Endodermal cell (in vitro differentiated cells): ENCODE measurements around the gene POC1A. TPM values are rescaled to one million over a fixed set of nuclear protein-coding genes. Genes with fewer than 3 reads are reported as not detected.

ENCODE experiments used
- DNase-seq: peaks from one replicate; pipeline ENCODE4 v3.0.0-alpha.2; 2017
- H3K27ac ChIP-seq: 2 replicates; pipeline ENCODE4 v1.5.1; 2013; ENCODE audit warnings: mild to moderate bottlenecking, low read depth, low read length, moderate library complexity
- H3K27me3 ChIP-seq: 2 replicates; pipeline ENCODE4 v1.6.1; 2013; ENCODE audit warnings: mild to moderate bottlenecking, low read length, moderate library complexity; ENCODE audit not compliant: insufficient read depth, control insufficient read depth, poor library complexity, severe bottlenecking
- H3K36me3 ChIP-seq: 2 replicates; pipeline ENCODE4 v1.7.0; 2013; ENCODE audit warnings: mild to moderate bottlenecking, low read length, moderate library complexity; ENCODE audit not compliant: control insufficient read depth, insufficient read depth
- H3K4me1 ChIP-seq: one replicate; pipeline ENCODE4 v1.7.0; 2013; ENCODE audit warnings: low read length; ENCODE audit not compliant: control insufficient read depth, insufficient read depth
- H3K4me3 ChIP-seq: 2 replicates; pipeline ENCODE4 v1.5.1; 2013; ENCODE audit warnings: mild to moderate bottlenecking, low read length, moderate library complexity
- H3K9ac ChIP-seq: 2 replicates; pipeline ENCODE4 v1.6.1; 2013; ENCODE audit warnings: mild to moderate bottlenecking, low read length, moderate library complexity; ENCODE audit not compliant: poor library complexity, severe bottlenecking; ENCODE audit errors: extremely low read depth
- H3K9me3 ChIP-seq: 2 replicates; pipeline ENCODE4 v1.6.1; 2013; ENCODE audit warnings: mild to moderate bottlenecking, low read length, moderate library complexity; ENCODE audit not compliant: control insufficient read depth
- H3K27ac Mint-ChIP-seq: 2 replicates; pipeline ENCODE4 v1.8.0; 2020; ENCODE audit warnings: mixed read lengths
- H3K27me3 Mint-ChIP-seq: 2 replicates; pipeline ENCODE4 v1.8.0; 2021; ENCODE audit warnings: mild to moderate bottlenecking, mixed read lengths; ENCODE audit not compliant: insufficient read depth
- H3K36me3 Mint-ChIP-seq: 2 replicates; pipeline ENCODE4 v1.8.0; 2020; ENCODE audit warnings: low read depth, mixed read lengths
- H3K4me1 Mint-ChIP-seq: 2 replicates; pipeline ENCODE4 v1.8.0; 2020; ENCODE audit warnings: mixed read lengths
- H3K4me3 Mint-ChIP-seq: 2 replicates; pipeline ENCODE4 v1.8.0; 2020; ENCODE audit warnings: mild to moderate bottlenecking, moderate library complexity, mixed read lengths
- H3K9me3 Mint-ChIP-seq: 2 replicates; pipeline ENCODE4 v1.8.0; 2020; ENCODE audit warnings: mild to moderate bottlenecking, mixed read lengths
- whole genome bisulfite sequencing, 2 experiments: methylation state at CpG; one replicate each; pipeline versions ENCODE4 v1.1.5 to v1.1.7; 2013; ENCODE audit warnings: missing lambda C conversion rate in 2 of 2, mixed read lengths in 1 of 2; ENCODE audit not compliant: insufficient coverage in 1 of 2, insufficient read length in 1 of 2; 5-methylcytosine and 5-hydroxymethylcytosine counted together
- total RNA-seq, 2 donors: library from RNA; stranded (reverse); fragmentation: NEBNext Ultra II Directional in 1 of 2; extraction: Animal tissue kit (Norgen Biotek cat#: 25700) in 1 of 2; gene quantifications; 2 replicates in 1 of 2; 3 replicates in 1 of 2; pipeline ENCODE4 v1.2.1, GENCODE V29; 2021
- TF ChIP-seq, protein P1 (sequence below): fragments of 200-600 bp; sonication (generic); conservative IDR thresholded peaks from 2 replicates; pipeline ENCODE4 v1.5.0; 2021; ENCODE audit warnings: antibody characterized with exemption, mild to moderate bottlenecking

POC1A gene
- total RNA-seq, 2 donors from 2014 or later: 19.7 to 24.0 TPM

DNA sequence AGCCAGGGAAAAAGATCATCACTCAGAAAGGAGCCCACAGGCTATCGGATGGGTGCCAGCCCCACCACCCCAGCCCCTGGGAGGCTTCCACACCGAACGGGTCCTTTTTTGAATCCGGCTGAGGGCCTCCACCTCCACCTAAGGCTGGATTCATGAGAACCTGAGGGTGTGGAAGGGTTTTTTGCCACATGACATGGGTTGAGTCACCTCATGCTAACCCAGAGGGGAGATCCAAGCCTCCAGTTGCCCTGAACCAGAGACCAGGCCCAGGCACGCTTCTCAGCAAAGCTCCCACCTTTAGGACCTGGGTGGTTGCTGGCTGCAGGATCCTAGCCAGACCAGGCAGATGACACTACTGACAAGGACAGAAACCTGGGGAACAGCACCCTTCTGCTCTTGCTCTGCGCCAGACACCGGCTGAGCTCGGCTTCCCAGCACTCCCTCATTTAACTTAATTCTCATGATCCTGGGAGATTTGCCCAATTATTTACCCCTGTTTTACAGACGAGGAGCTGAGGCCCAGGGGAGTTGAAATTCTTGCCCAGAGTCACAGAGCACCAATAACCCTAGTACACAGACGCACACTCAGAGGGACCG is 123.4 kb downstream of the POC1A start:
- H3K27ac ChIP-seq: no peak overlapping the region
- H3K27ac Mint-ChIP-seq: no peak overlapping the region

DNA sequence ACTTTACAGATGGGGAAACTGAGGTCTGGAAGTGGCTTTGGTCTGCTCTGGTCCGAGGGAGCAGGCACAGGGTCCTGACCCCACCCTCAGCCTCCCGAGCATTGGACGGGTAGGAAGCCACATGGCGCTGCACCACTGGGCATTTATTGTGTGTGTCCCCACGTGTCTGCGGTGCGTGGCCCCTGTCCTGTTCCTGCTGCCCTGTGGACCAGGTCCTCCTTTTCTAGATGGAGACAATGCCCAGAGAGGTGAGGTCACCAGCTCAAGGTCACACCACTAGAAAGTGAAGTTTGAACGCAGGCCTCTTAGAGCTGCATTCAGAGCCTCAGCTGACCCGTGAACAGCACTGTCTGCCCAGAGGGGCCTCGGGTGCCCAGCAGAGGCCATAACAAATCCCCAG is 124.7 kb downstream of the POC1A start:
- H3K9me3 ChIP-seq: no peaks in the 10 kb centered on the region
- Mint-ChIP-seq H3K4me1 (no peaks in the 10 kb centered on the region), H3K36me3 (no peaks in the 10 kb centered on the region), H3K4me3 (no peak overlapping the region), H3K9me3 (no peaks in the 10 kb centered on the region), H3K27ac (no peak overlapping the region), H3K27me3 (no peaks in the 10 kb centered on the region)
- no peak overlapping the region for H3K4me3 ChIP-seq
- no peak overlapping the region for H3K27ac ChIP-seq
- no peaks in the 10 kb centered on the region for H3K27me3 ChIP-seq
- TF ChIP-seq, protein P1, sequence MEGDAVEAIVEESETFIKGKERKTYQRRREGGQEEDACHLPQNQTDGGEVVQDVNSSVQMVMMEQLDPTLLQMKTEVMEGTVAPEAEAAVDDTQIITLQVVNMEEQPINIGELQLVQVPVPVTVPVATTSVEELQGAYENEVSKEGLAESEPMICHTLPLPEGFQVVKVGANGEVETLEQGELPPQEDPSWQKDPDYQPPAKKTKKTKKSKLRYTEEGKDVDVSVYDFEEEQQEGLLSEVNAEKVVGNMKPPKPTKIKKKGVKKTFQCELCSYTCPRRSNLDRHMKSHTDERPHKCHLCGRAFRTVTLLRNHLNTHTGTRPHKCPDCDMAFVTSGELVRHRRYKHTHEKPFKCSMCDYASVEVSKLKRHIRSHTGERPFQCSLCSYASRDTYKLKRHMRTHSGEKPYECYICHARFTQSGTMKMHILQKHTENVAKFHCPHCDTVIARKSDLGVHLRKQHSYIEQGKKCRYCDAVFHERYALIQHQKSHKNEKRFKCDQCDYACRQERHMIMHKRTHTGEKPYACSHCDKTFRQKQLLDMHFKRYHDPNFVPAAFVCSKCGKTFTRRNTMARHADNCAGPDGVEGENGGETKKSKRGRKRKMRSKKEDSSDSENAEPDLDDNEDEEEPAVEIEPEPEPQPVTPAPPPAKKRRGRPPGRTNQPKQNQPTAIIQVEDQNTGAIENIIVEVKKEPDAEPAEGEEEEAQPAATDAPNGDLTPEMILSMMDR: no peak
- H3K9ac ChIP-seq: no peak overlapping the region
- H3K36me3 ChIP-seq: no peaks in the 10 kb centered on the region
- no peak for DNase-seq
- no peaks in the 10 kb centered on the region for H3K4me1 ChIP-seq
- 91 to 94% methylated on average over 6 to 10 of the region's 10 CpGs for WGBS, 2 experiments

More for the DNA sequence above, 123.4 kb downstream of the POC1A start:
- no peaks in the 10 kb centered on the region for H3K27me3 Mint-ChIP-seq
- TF ChIP-seq, protein P1: no peak
- Histone ChIP-seq H3K9me3 (no peaks in the 10 kb centered on the region), H3K27me3 (no peaks in the 10 kb centered on the region), H3K36me3 (no peaks in the 10 kb centered on the region), H3K4me1 (no peaks in the 10 kb centered on the region), H3K9ac (no peak overlapping the region), H3K4me3 (no peak overlapping the region)
- no peaks in the 10 kb centered on the region for H3K4me1 Mint-ChIP-seq
- DNase-seq: no peak
- no peak overlapping the region for H3K4me3 Mint-ChIP-seq
- WGBS, 2 experiments: 94% methylated on average over 11 of the region's 11 CpGs; no CpG with 5 or more reads in 1 of the 2 experiments
- H3K9me3 Mint-ChIP-seq: no peaks in the 10 kb centered on the region
- no peaks in the 10 kb centered on the region for H3K36me3 Mint-ChIP-seq

DNA sequence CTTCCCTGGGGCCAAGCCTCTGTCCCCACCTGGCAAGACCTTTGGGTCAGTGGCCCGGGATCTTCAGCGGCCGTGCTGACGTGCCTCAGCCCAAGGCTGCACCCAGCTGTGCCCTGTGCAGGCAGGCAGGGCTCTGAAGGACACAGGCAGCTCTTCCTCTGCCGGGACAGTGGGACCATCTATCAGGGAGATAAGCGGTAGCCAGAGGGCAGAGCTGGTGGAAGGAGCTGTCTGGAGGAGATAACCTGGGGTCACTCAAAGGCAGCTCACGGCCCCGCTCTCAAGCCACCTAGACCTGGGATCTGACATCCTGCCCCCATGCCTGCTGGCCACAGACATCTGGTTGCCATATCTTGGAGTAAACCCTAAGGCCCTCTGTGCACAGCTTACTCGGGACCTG is 125.2 kb downstream of the POC1A start:
- no peaks in the 10 kb centered on the region for H3K36me3 ChIP-seq
- no peaks in the 10 kb centered on the region for H3K9me3 ChIP-seq
- DNase-seq: no peak
- no peak overlapping the region for H3K9ac ChIP-seq
- H3K4me3 ChIP-seq: no peak overlapping the region
- H3K27ac ChIP-seq: no peak overlapping the region
- Mint-ChIP-seq H3K4me3 (no peak overlapping the region), H3K27me3 (no peaks in the 10 kb centered on the region), H3K27ac (no peak overlapping the region), H3K36me3 (no peaks in the 10 kb centered on the region), H3K9me3 (no peaks in the 10 kb centered on the region), H3K4me1 (no peaks in the 10 kb centered on the region)
- H3K4me1 ChIP-seq: no peaks in the 10 kb centered on the region
- WGBS, 2 experiments: 86 to 87% methylated on average over 9 of the region's 9 CpGs
- H3K27me3 ChIP-seq: no peaks in the 10 kb centered on the region
- TF ChIP-seq, protein P1: no peak
